ENCODE results near the gene RYR1. TPM values are rescaled to one million over a fixed set of nuclear protein-coding genes. Genes with fewer than 3 reads are reported as not detected.

RYR1 gene
- total and polyA plus RNA-seq, 2 of the 8 experiments (the other 6 are each of a cell fraction or from before 2014, with no cell fraction given) = 5.8 to 11.8 TPM

DNA sequence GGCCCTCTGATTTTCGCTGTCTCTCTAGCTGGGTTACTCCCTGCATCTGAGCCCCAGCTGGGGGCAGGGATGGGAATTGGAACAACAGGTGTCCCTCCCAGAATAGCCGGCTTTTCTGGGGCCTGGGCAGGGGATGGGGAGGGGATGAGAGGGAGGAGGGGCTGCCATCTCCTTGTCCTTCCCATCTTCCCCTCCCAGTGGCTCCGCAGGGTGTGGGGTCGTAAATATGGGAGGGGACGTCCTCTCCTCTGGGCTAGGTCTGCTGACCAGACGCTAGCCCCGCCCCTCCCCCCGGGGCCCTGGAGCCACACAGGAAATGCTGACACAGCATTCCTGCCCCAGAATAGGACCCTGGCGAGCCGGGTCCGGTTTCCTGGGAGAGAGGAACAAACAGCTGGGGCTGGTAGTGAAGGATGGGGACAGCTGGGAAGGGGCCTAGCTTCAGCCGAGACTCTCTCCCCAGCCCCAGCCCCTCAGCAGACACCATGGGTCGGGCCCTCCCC, 1.1 kb downstream of the RYR1 start (continued):
- TF ChIP-seq EP300 (IDR thresholded peaks at IDR 0.05; ENCODE audit: borderline replicate concordance in 1 of 2, low read depth in 2 of 2, low read length in 2 of 2) (peak in 1 of 2 experiments; percentile 66; a peak in 1 of 3 replicates), NRF1 (IDR thresholded peaks at IDR 0.05; ENCODE audit: low read depth, low read length) (no peak), POLR2A (IDR thresholded peaks at IDR 0.05; ENCODE audit: control extremely low read depth in 1 of 2, low read depth in 2 of 2, low read length in 2 of 2) (peak in 1 of 2 experiments; percentile 54; a peak in 1 of 3 replicates), KDM1A (IDR thresholded peaks at IDR 0.05; ENCODE audit: borderline replicate concordance, low read length) (no peak), EGR1 (IDR thresholded peaks at IDR 0.05; ENCODE audit: borderline replicate concordance, low read depth, low read length) (no peak), TAF7 (optimal IDR thresholded peaks at IDR 0.05; ENCODE audit: borderline replicate concordance, low read depth, low read length) (peak; percentile 29), SIN3A (conservative IDR thresholded peaks at IDR 0.05 in 1 of 2, IDR thresholded peaks at IDR 0.05 in 1 of 2; ENCODE audit: low read depth in 1 of 2, low read length in 2 of 2) (peak; percentile 63 to 69; a peak in 3 of 4 replicates), KDM4A (IDR thresholded peaks at IDR 0.05; ENCODE audit: low read depth, low read length, severe bottlenecking) (peak; percentile 34), SP2 (IDR thresholded peaks at IDR 0.05; ENCODE audit: low read length) (no peak), ASH2L (IDR thresholded peaks at IDR 0.05; ENCODE audit: low read length) (peak; percentile 72), MAFK (IDR thresholded peaks at IDR 0.05; ENCODE audit: low read depth, low read length) (peak; percentile 100)
